ENCODE data around the gene NEURL4.

GRCh38 chr17:7294614-7295153, 34.5 kb downstream of the NEURL4 start, which contains the start of gene YBX2:
- TF ChIP-seq CTCF (conservative IDR thresholded peaks at IDR 0.05; ENCODE audit: low read depth, low read length): no peak
- no peak for TF ChIP-seq EZH2 (IDR thresholded peaks at IDR 0.05; ENCODE audit: borderline replicate concordance, low read depth, low read length, poor library complexity, severe bottlenecking)

Data from A673 (cell line).